SK-N-SH (cell line): Measurements from ENCODE around the gene FANCM. TPM values are rescaled to one million over a fixed set of nuclear protein-coding genes. Genes with fewer than 3 reads are reported as not detected.

Experiments used
- CTCF ChIA-PET: fragments of 300-600, 350-600 bp; formaldehyde crosslinking; extraction: SDS; loops from one replicate; lab custom pipeline; 2021; lab: Yijun Ruan, JAX
- POLR2A ChIA-PET: fragments of 350-600 bp; sonication (Branson Sonifier 250); formaldehyde crosslinking; extraction: SDS; loops from one replicate; lab custom pipeline; 2020; ENCODE audit warnings: antibody characterized with exemption, inconsistent platforms; lab: Yijun Ruan, JAX
- DNase-seq: peaks from one replicate; pipeline ENCODE4 v3.0.0; 2012
- H2AFZ ChIP-seq: fragments of 200-600 bp; sonication (generic); 2 replicates; pipeline ENCODE4 v1.8.1; 2016; ENCODE audit warnings: antibody characterized with exemption, mild to moderate bottlenecking, low read depth
- H3F3A ChIP-seq: fragments of 200-600 bp; sonication (generic); replicated peaks from 2 replicates; pipeline ENCODE3; 2016; ENCODE audit warnings: antibody characterized with exemption, mild to moderate bottlenecking; ENCODE audit not compliant: insufficient read depth
- H3K27ac ChIP-seq, 2 experiments: fragments of 200-500 bp in 1 of 2; fragments of 200-600 bp in 1 of 2; sonication (Bioruptor generic) in 1 of 2; sonication (generic), shearing (Covaris generic) in 1 of 2; 2 replicates each; pipeline versions ENCODE4 v1.5.1 to v1.6.1; 2014 to 2016; ENCODE audit warnings: low read depth in 2 of 2, inconsistent platforms in 1 of 2, low read length in 1 of 2, mild to moderate bottlenecking in 1 of 2, mixed read lengths in 1 of 2
- H3K27me3 ChIP-seq: fragments of 200-600 bp; sonication (generic), shearing (Covaris generic); 2 replicates; pipeline ENCODE4 v1.6.1; 2016; ENCODE audit warnings: mixed run types; ENCODE audit not compliant: insufficient read depth
- H3K36me3 ChIP-seq, 2 experiments: fragments of 200-500 bp in 1 of 2; fragments of 200-600 bp in 1 of 2; sonication (Bioruptor generic) in 1 of 2; sonication (generic) in 1 of 2; replicated peaks in 1 of 2; 2 replicates each; pipeline versions ENCODE3 to v1.5.1; 2014 to 2016; ENCODE audit warnings: low read length in 1 of 2, mild to moderate bottlenecking in 1 of 2; ENCODE audit not compliant: insufficient read depth in 2 of 2, control insufficient read depth in 1 of 2
- H3K4me1 ChIP-seq, 2 experiments: fragments of 200-500 bp in 1 of 2; fragments of 200-600 bp in 1 of 2; sonication (Bioruptor generic) in 1 of 2; sonication (generic), shearing (Covaris generic) in 1 of 2; 2 replicates each; pipeline versions ENCODE4 v1.5.1 to v1.6.1; 2014 to 2016; ENCODE audit warnings: low read depth in 1 of 2, low read length in 1 of 2, mixed run types in 1 of 2; ENCODE audit not compliant: insufficient read depth in 2 of 2, control insufficient read depth in 1 of 2
- H3K4me2 ChIP-seq: fragments of 200-600 bp; sonication (generic), shearing (Covaris generic); 2 replicates; pipeline ENCODE4 v1.6.1; 2017; ENCODE audit warnings: mixed run types
- H3K4me3 ChIP-seq, 2 experiments: fragments of 200-500 bp in 1 of 2; fragments of 200-600 bp in 1 of 2; sonication (Bioruptor generic) in 1 of 2; sonication (generic), shearing (Covaris generic) in 1 of 2; 2 replicates each; pipeline versions ENCODE4 v1.5.1 to v1.8.1; 2014 to 2016; ENCODE audit warnings: low read depth in 2 of 2, inconsistent platforms in 1 of 2, low read length in 1 of 2, mild to moderate bottlenecking in 1 of 2, mixed read lengths in 1 of 2, moderate library complexity in 1 of 2
- H3K79me2 ChIP-seq: fragments of 200-600 bp; sonication (generic); 2 replicates; pipeline ENCODE4 v1.8.1; 2017; ENCODE audit warnings: mild to moderate bottlenecking; ENCODE audit not compliant: insufficient read depth
- H3K9ac ChIP-seq: fragments of 200-600 bp; sonication (generic); 2 replicates; pipeline ENCODE4 v1.6.1; 2017; ENCODE audit warnings: mixed run types
- H3K9me2 ChIP-seq: fragments of 200-600 bp; sonication (generic); 2 replicates; pipeline ENCODE4 v1.6.1; 2017; ENCODE audit warnings: mixed run types
- H3K9me3 ChIP-seq: fragments of 200-600 bp; sonication (generic); 2 replicates; pipeline ENCODE4 v1.6.1; 2017; ENCODE audit warnings: mixed run types, mild to moderate bottlenecking, moderate library complexity
- H4K20me1 ChIP-seq: fragments of 200-600 bp; sonication (generic); 2 replicates; pipeline ENCODE4 v1.6.1; 2017; ENCODE audit warnings: mild to moderate bottlenecking, mixed run types; ENCODE audit not compliant: insufficient read depth
- CTCF ChIP-seq: fragments of 200-600 bp; sonication (generic); IDR thresholded peaks from 2 replicates; pipeline ENCODE4 v1.6.1; 2017; ENCODE audit warnings: antibody characterized with exemption, mild to moderate bottlenecking, moderate library complexity
- ELF1 ChIP-seq: IDR thresholded peaks from 2 replicates; pipeline ENCODE4 v1.4.0; 2012
- FOSL2 ChIP-seq: IDR thresholded peaks from 2 replicates; pipeline ENCODE4 v1.4.0; 2012; ENCODE audit warnings: low read depth, mild to moderate bottlenecking, moderate library complexity, borderline replicate concordance
- FOXJ3 ChIP-seq: sonication (generic); formaldehyde crosslinking; IDR thresholded peaks from 2 replicates; pipeline ENCODE4 v1.5.1; 2020; ENCODE audit warnings: mild to moderate bottlenecking, missing genetic modification reagents
- FOXM1 ChIP-seq: IDR thresholded peaks from 2 replicates; pipeline ENCODE4 v1.4.0; 2012; ENCODE audit warnings: low read depth, mild to moderate bottlenecking
- JUND ChIP-seq: IDR thresholded peaks from 2 replicates; pipeline ENCODE4 v1.4.0; 2012
- PBX3 ChIP-seq: IDR thresholded peaks from 2 replicates; pipeline ENCODE4; 2012
- RCOR1 ChIP-seq: fragments of 150-350 bp; IDR thresholded peaks from 2 replicates; pipeline ENCODE4 v1.6.1; 2017; ENCODE audit warnings: antibody characterized with exemption, low read length
- SIN3A ChIP-seq: IDR thresholded peaks from 2 replicates; pipeline ENCODE4 v1.6.1; 2012; ENCODE audit warnings: low read depth, mild to moderate bottlenecking, low read length, moderate library complexity, borderline replicate concordance
- TAF1 ChIP-seq: IDR thresholded peaks from 2 replicates; pipeline ENCODE4 v1.6.1; 2012; ENCODE audit warnings: low read depth, mild to moderate bottlenecking, low read length, moderate library complexity, borderline replicate concordance
- USF1 ChIP-seq: IDR thresholded peaks from 2 replicates; pipeline ENCODE4 v1.4.0; 2012; ENCODE audit warnings: low read depth, borderline replicate concordance
- WGBS: methylation state at CpG from one replicate; pipeline ENCODE4 v1.1.6; 2017; ENCODE audit warnings: low lambda C conversion rate; 5-methylcytosine and 5-hydroxymethylcytosine counted together
- polyA plus RNA-seq, 3 experiments: library from polyadenylated mRNA; depleted of rRNA; stranded (reverse); fragments of >200 nt; gene quantifications; 2 replicates each; pipeline ENCODE4 v1.2.3, GENCODE V29; 2012

Gene FANCM
- polyA plus RNA-seq, 1 of the 3 experiments (the other 2 are of a cell fraction): 0.67 TPM

- Histone ChIP-seq H3K27ac (no peak overlapping the region), H3K4me1 (no peaks in the 10 kb centered on the region)
- POLR2A ChIA-PET: no interaction called here
- 100% methylated on average over 3 of the region's 3 CpGs for WGBS
- TF ChIP-seq RCOR1: no peak
- no peak for TF ChIP-seq FOSL2
- TF ChIP-seq JUND: no peak
- TF ChIP-seq SIN3A: no peak
- no peak for TF ChIP-seq USF1
- no peak for TF ChIP-seq PBX3
- TF ChIP-seq ELF1: no peak
- TF ChIP-seq CTCF: no peak
- no peak for TF ChIP-seq FOXJ3
- TF ChIP-seq FOXM1: no peak
- TF ChIP-seq, all 33 proteins: peak for 0
- CTCF ChIA-PET: interaction anchor here (0.7 to 1.2 kb wide), 2 partner anchors 309 to 1807 kb away, joined by 3 to 4 read pairs; no protein-coding TSS in a partner anchor
- H3K9me3 ChIP-seq: no peaks in the 10 kb centered on the region
- no peak overlapping the region for H3K9ac ChIP-seq
- no peak overlapping the region for H3K4me2 ChIP-seq
- H3K36me3 ChIP-seq: peaks cover 4 to 6% of the 10 kb centered on the region in 2 experiments
- H3K79me2 ChIP-seq: no peaks in the 10 kb centered on the region
- no peaks in the 10 kb centered on the region for H3K9me2 ChIP-seq
- no peak for DNase-seq
- H3F3A ChIP-seq: no peaks in the 10 kb centered on the region
- H2AFZ ChIP-seq: no peak overlapping the region
- no peaks in the 10 kb centered on the region for H4K20me1 ChIP-seq
- H3K27me3 ChIP-seq: no peaks in the 10 kb centered on the region
- H3K4me3 ChIP-seq: no peak overlapping the region
Measured at GRCh38 chr14:45222485-45223262, 86.9 kb downstream of the FANCM start.

GRCh38 chr14:45227566-45227965 is 91.8 kb downstream of the FANCM start:
- no peak for DNase-seq
- Histone ChIP-seq H3K27ac (no peak overlapping the region), H3K9ac (no peak overlapping the region), H2AFZ (no peak overlapping the region), H3K79me2 (no peaks in the 10 kb centered on the region), H3K4me3 (no peak overlapping the region), H3K36me3 (peaks cover 2 to 6% of the 10 kb centered on the region in 2 experiments), H3K27me3 (no peaks in the 10 kb centered on the region)
- TF ChIP-seq TAF1 (no peak), RCOR1 (no peak)
- TF ChIP-seq, all 33 proteins: peak for 0
- 100% methylated on average over 4 of the region's 4 CpGs for WGBS
- ChIA-PET CTCF (no interaction called here), POLR2A (no interaction called here)
- H3K9me2 ChIP-seq: no peaks in the 10 kb centered on the region
- no peaks in the 10 kb centered on the region for H3K4me1 ChIP-seq
- no peaks in the 10 kb centered on the region for H3F3A ChIP-seq
- no peak overlapping the region for H3K4me2 ChIP-seq
- H4K20me1 ChIP-seq: no peaks in the 10 kb centered on the region
- H3K9me3 ChIP-seq: no peaks in the 10 kb centered on the region
